Measurements from ENCODE around the gene ACACB.
A peak's percentile ranks its signal among the peaks of the same experiment; 100 is the strongest.

Gene ACACB

GRCh38 chr12:109126784-109127183 is 10.4 kb downstream of the ACACB start:
- H3K4me3 ChIP-seq (replicated peaks; ENCODE audit: low read depth, low read length): no peak overlapping the region
- DNase-seq (ENCODE audit: low read depth): peak; percentile 45
- no peak for TF ChIP-seq CTCF (IDR thresholded peaks at IDR 0.05; ENCODE audit: low read length, missing control alignments)

- TF ChIP-seq CTCF (IDR thresholded peaks at IDR 0.05; ENCODE audit: low read length, missing control alignments): no peak
- no peak overlapping the region for H3K4me3 ChIP-seq (replicated peaks; ENCODE audit: low read depth, low read length)
- no peak for DNase-seq (ENCODE audit: low read depth)
These were observed 11.3 kb downstream of the ACACB start for GRCh38 chr12:109127533-109128242.

- no peak for DNase-seq (ENCODE audit: low read depth)
- no peak overlapping the region for H3K4me3 ChIP-seq (replicated peaks; ENCODE audit: low read depth, low read length)
- TF ChIP-seq CTCF (IDR thresholded peaks at IDR 0.05; ENCODE audit: low read length, missing control alignments): no peak
These were observed 14.1 kb downstream of the ACACB start for GRCh38 chr12:109130297-109131153.

- no peak for DNase-seq (ENCODE audit: low read depth)
- TF ChIP-seq CTCF (IDR thresholded peaks at IDR 0.05; ENCODE audit: low read length, missing control alignments): no peak
- H3K4me3 ChIP-seq (replicated peaks; ENCODE audit: low read depth, low read length): no peak overlapping the region
These were observed 15.0 kb downstream of the ACACB start for GRCh38 chr12:109131154-109132050.

GRCh38 chr12:109134186-109134917 is 18.0 kb downstream of the ACACB start:
- peak; percentile 59 for DNase-seq (ENCODE audit: low read depth)

More at GRCh38 chr12:109134186-109134917, 18.0 kb downstream of the ACACB start:
- peak; percentile 65 for TF ChIP-seq CTCF (IDR thresholded peaks at IDR 0.05; ENCODE audit: low read length, missing control alignments)
- H3K4me3 ChIP-seq (replicated peaks; ENCODE audit: low read depth, low read length): no peak overlapping the region

Data from fibroblast of pulmonary artery (primary cell).